Measurements from ENCODE around the gene FGF6. TPM values are rescaled to one million over a fixed set of nuclear protein-coding genes. Genes with fewer than 3 reads are reported as not detected.
"Not testable (repeated sequence)": the region's sequence is repeated elsewhere in the genome, so short reads cannot be mapped to it uniquely, and the experiment has no call there.

The FGF6 gene
- total and polyA plus RNA-seq, 5 donors from 2014 or later: not detected

GRCh38 chr12:4478933-4479332 lies 33.3 kb upstream of the FGF6 start:
- Mint-ChIP-seq H3K27ac (no peak overlapping the region), H3K36me3 (no peaks in the 10 kb centered on the region)
- no peak for ATAC-seq (ENCODE audit: low read depth in 2 of 2)

GRCh38 chr12:4477129-4477528 lies 31.5 kb upstream of the FGF6 start:
- Mint-ChIP-seq H3K9me3 (peaks cover 0 to 17% (median 5%) of the 10 kb centered on the region in 7 donors), H3K4me1 (no peaks in the 10 kb centered on the region), H3K36me3 (no peaks in the 10 kb centered on the region), H3K27me3 (peaks cover 32% of the 10 kb centered on the region), H3K4me3 (no peak overlapping the region), H3K27ac (no peak overlapping the region)
- DNase-seq (no peak), ATAC-seq (ENCODE audit: low read depth in 2 of 2) (no peak)
- H3K36me3 ChIP-seq (ENCODE audit: control insufficient read depth, insufficient read depth, low read length): no peaks in the 10 kb centered on the region
- no peak overlapping the region for H3K4me3 ChIP-seq (ENCODE audit: low read depth, low read length)
- H3K4me1 ChIP-seq (ENCODE audit: control insufficient read depth, insufficient read depth, low read length, poor library complexity, severe bottlenecking): no peaks in the 10 kb centered on the region
- peaks cover 16% of the 10 kb centered on the region for H3K27me3 ChIP-seq (ENCODE audit: control insufficient read depth, insufficient read depth, low read length)
- no peak overlapping the region for H3K27ac ChIP-seq (ENCODE audit: insufficient read depth, low read length, poor library complexity, severe bottlenecking)
- H3K9me3 ChIP-seq (ENCODE audit: control insufficient read depth in 2 of 2, low read length in 2 of 2): peaks cover 8 to 11% of the 10 kb centered on the region in 2 experiments

More at GRCh38 chr12:4478933-4479332, 33.3 kb upstream of the FGF6 start:
- Mint-ChIP-seq H3K9me3 (peaks cover 0 to 17% (median 5%) of the 10 kb centered on the region in 7 donors), H3K4me3 (no peak overlapping the region), H3K4me1 (no peaks in the 10 kb centered on the region), H3K27me3 (peaks cover 29% of the 10 kb centered on the region)
- Histone ChIP-seq H3K27ac (ENCODE audit: insufficient read depth, low read length, poor library complexity, severe bottlenecking) (no peak overlapping the region), H3K9me3 (ENCODE audit: control insufficient read depth in 2 of 2, low read length in 2 of 2) (peaks cover 8 to 11% of the 10 kb centered on the region in 2 experiments), H3K4me3 (ENCODE audit: low read depth, low read length) (no peak overlapping the region), H3K27me3 (ENCODE audit: control insufficient read depth, insufficient read depth, low read length) (peaks cover 15% of the 10 kb centered on the region), H3K4me1 (ENCODE audit: control insufficient read depth, insufficient read depth, low read length, poor library complexity, severe bottlenecking) (no peaks in the 10 kb centered on the region), H3K36me3 (ENCODE audit: control insufficient read depth, insufficient read depth, low read length) (no peaks in the 10 kb centered on the region)
- no peak for DNase-seq

- H3K27me3 Mint-ChIP-seq: peaks cover 36% of the 10 kb centered on the region
- no peak overlapping the region for H3K4me3 ChIP-seq (ENCODE audit: low read depth, low read length)
- H3K9me3 Mint-ChIP-seq: peaks cover 0 to 7% (median 0%) of the 10 kb centered on the region in 7 donors
- H3K36me3 Mint-ChIP-seq: no peaks in the 10 kb centered on the region
- H3K36me3 ChIP-seq (ENCODE audit: control insufficient read depth, insufficient read depth, low read length): no peaks in the 10 kb centered on the region
- H3K9me3 ChIP-seq (ENCODE audit: control insufficient read depth in 2 of 2, low read length in 2 of 2): no peaks in the 10 kb centered on the region
- peaks cover 13% of the 10 kb centered on the region for H3K27me3 ChIP-seq (ENCODE audit: control insufficient read depth, insufficient read depth, low read length)
- H3K4me1 Mint-ChIP-seq: no peaks in the 10 kb centered on the region
- DNase-seq: no peak
- no peak overlapping the region for H3K27ac Mint-ChIP-seq
- no peak overlapping the region for H3K27ac ChIP-seq (ENCODE audit: insufficient read depth, low read length, poor library complexity, severe bottlenecking)
- H3K4me1 ChIP-seq (ENCODE audit: control insufficient read depth, insufficient read depth, low read length, poor library complexity, severe bottlenecking): no peaks in the 10 kb centered on the region
- no peak overlapping the region for H3K4me3 Mint-ChIP-seq
- no peak for ATAC-seq (ENCODE audit: low read depth in 2 of 2)
Measured at GRCh38 chr12:4472046-4472445, 26.4 kb upstream of the FGF6 start.

GRCh38 chr12:4471256-4471655 lies 25.6 kb upstream of the FGF6 start:
- no peaks in the 10 kb centered on the region for H3K4me1 Mint-ChIP-seq
- H3K36me3 ChIP-seq (ENCODE audit: control insufficient read depth, insufficient read depth, low read length): no peaks in the 10 kb centered on the region
- no peak overlapping the region for H3K4me3 Mint-ChIP-seq

GRCh38 chr12:4468994-4469393 lies 23.4 kb upstream of the FGF6 start:
- peaks cover 0 to 2% (median 0%) of the 10 kb centered on the region in 7 donors for H3K9me3 Mint-ChIP-seq
- H3K27me3 ChIP-seq (ENCODE audit: control insufficient read depth, insufficient read depth, low read length): peaks cover 4% of the 10 kb centered on the region
- DNase-seq: no peak
- H3K27me3 Mint-ChIP-seq: peaks cover 27% of the 10 kb centered on the region
- H3K27ac Mint-ChIP-seq: no peak overlapping the region
- no peak for ATAC-seq (ENCODE audit: low read depth in 2 of 2)
- H3K36me3 Mint-ChIP-seq: no peaks in the 10 kb centered on the region
- H3K4me1 ChIP-seq (ENCODE audit: control insufficient read depth, insufficient read depth, low read length, poor library complexity, severe bottlenecking): no peaks in the 10 kb centered on the region
- no peaks in the 10 kb centered on the region for H3K36me3 ChIP-seq (ENCODE audit: control insufficient read depth, insufficient read depth, low read length)
- H3K9me3 ChIP-seq (ENCODE audit: control insufficient read depth in 2 of 2, low read length in 2 of 2): no peaks in the 10 kb centered on the region
- no peak overlapping the region for H3K4me3 Mint-ChIP-seq
- H3K27ac ChIP-seq (ENCODE audit: insufficient read depth, low read length, poor library complexity, severe bottlenecking): no peak overlapping the region
- H3K4me1 Mint-ChIP-seq: no peaks in the 10 kb centered on the region
- H3K4me3 ChIP-seq (ENCODE audit: low read depth, low read length): no peak overlapping the region

More at GRCh38 chr12:4471256-4471655, 25.6 kb upstream of the FGF6 start:
- Histone ChIP-seq H3K27me3 (ENCODE audit: control insufficient read depth, insufficient read depth, low read length) (peaks cover 13% of the 10 kb centered on the region), H3K9me3 (ENCODE audit: control insufficient read depth in 2 of 2, low read length in 2 of 2) (no peaks in the 10 kb centered on the region), H3K4me1 (ENCODE audit: control insufficient read depth, insufficient read depth, low read length, poor library complexity, severe bottlenecking) (no peaks in the 10 kb centered on the region), H3K27ac (ENCODE audit: insufficient read depth, low read length, poor library complexity, severe bottlenecking) (no peak overlapping the region), H3K4me3 (ENCODE audit: low read depth, low read length) (no peak overlapping the region)
- Mint-ChIP-seq H3K27me3 (peaks cover 36% of the 10 kb centered on the region), H3K36me3 (no peaks in the 10 kb centered on the region), H3K9me3 (peaks cover 0 to 2% (median 0%) of the 10 kb centered on the region in 7 donors), H3K27ac (no peak overlapping the region)
- no peak for DNase-seq
- no peak for ATAC-seq (ENCODE audit: low read depth in 2 of 2)

- H3K27me3 ChIP-seq (ENCODE audit: control insufficient read depth, insufficient read depth, low read length): peaks cover 2% of the 10 kb centered on the region
- DNase-seq (no peak), ATAC-seq (ENCODE audit: low read depth in 2 of 2) (no peak)
- H3K9me3 ChIP-seq (ENCODE audit: control insufficient read depth in 2 of 2, low read length in 2 of 2): no peaks in the 10 kb centered on the region
- H3K4me1 ChIP-seq (ENCODE audit: control insufficient read depth, insufficient read depth, low read length, poor library complexity, severe bottlenecking): no peaks in the 10 kb centered on the region
- H3K27ac Mint-ChIP-seq: no peak overlapping the region
- no peaks in the 10 kb centered on the region for H3K36me3 ChIP-seq (ENCODE audit: control insufficient read depth, insufficient read depth, low read length)
- H3K4me3 ChIP-seq (ENCODE audit: low read depth, low read length): no peak overlapping the region
- H3K36me3 Mint-ChIP-seq: no peaks in the 10 kb centered on the region
- no peak overlapping the region for H3K4me3 Mint-ChIP-seq
- H3K9me3 Mint-ChIP-seq: peaks cover 0 to 2% (median 0%) of the 10 kb centered on the region in 7 donors
- no peaks in the 10 kb centered on the region for H3K4me1 Mint-ChIP-seq
- peaks cover 22% of the 10 kb centered on the region for H3K27me3 Mint-ChIP-seq
- H3K27ac ChIP-seq (ENCODE audit: insufficient read depth, low read length, poor library complexity, severe bottlenecking): no peak overlapping the region
Measured at GRCh38 chr12:4460761-4461160, 15.1 kb upstream of the FGF6 start.

- H3K27ac ChIP-seq (ENCODE audit: insufficient read depth, low read length, poor library complexity, severe bottlenecking); ATAC-seq (ENCODE audit: low read depth in 2 of 2); H3K36me3 ChIP-seq (ENCODE audit: control insufficient read depth, insufficient read depth, low read length); H3K9me3 ChIP-seq (ENCODE audit: control insufficient read depth in 2 of 2, low read length in 2 of 2); H3K4me1 Mint-ChIP-seq; H3K4me3 ChIP-seq (ENCODE audit: low read depth, low read length); H3K36me3 Mint-ChIP-seq; H3K27me3 ChIP-seq (ENCODE audit: control insufficient read depth, insufficient read depth, low read length); H3K4me1 ChIP-seq (ENCODE audit: control insufficient read depth, insufficient read depth, low read length, poor library complexity, severe bottlenecking); H3K27ac Mint-ChIP-seq; H3K4me3 Mint-ChIP-seq: not testable (repeated sequence)
- peak in 1 of 3 donors; percentile 3 for DNase-seq
- Mint-ChIP-seq H3K27me3 (peaks cover 23% of the 10 kb centered on the region), H3K9me3 (peaks cover 0 to 16% (median 3%) of the 10 kb centered on the region in 7 donors)
Measured at GRCh38 chr12:4455849-4456248, 10.2 kb upstream of the FGF6 start.

- H3K36me3 Mint-ChIP-seq: peaks cover 4% of the 10 kb centered on the region
- Histone ChIP-seq H3K36me3 (ENCODE audit: control insufficient read depth, insufficient read depth, low read length) (no peaks in the 10 kb centered on the region), H3K4me3 (ENCODE audit: low read depth, low read length) (no peak overlapping the region), H3K9me3 (ENCODE audit: control insufficient read depth in 2 of 2, low read length in 2 of 2) (peaks cover 0 to 8% of the 10 kb centered on the region in 2 experiments), H3K4me1 (ENCODE audit: control insufficient read depth, insufficient read depth, low read length, poor library complexity, severe bottlenecking) (no peaks in the 10 kb centered on the region), H3K27ac (ENCODE audit: insufficient read depth, low read length, poor library complexity, severe bottlenecking) (no peak overlapping the region), H3K27me3 (ENCODE audit: control insufficient read depth, insufficient read depth, low read length) (peaks cover 9% of the 10 kb centered on the region)
- DNase-seq: no peak
- no peak overlapping the region for H3K4me3 Mint-ChIP-seq
- H3K27me3 Mint-ChIP-seq: peaks cover 26% of the 10 kb centered on the region
- no peak for ATAC-seq (ENCODE audit: low read depth in 2 of 2)
- peaks cover 0 to 16% (median 3%) of the 10 kb centered on the region in 7 donors for H3K9me3 Mint-ChIP-seq
- H3K27ac Mint-ChIP-seq: no peak overlapping the region
- H3K4me1 Mint-ChIP-seq: peaks cover 0 to 4% (median 0%) of the 10 kb centered on the region in 4 donors
Measured at GRCh38 chr12:4454315-4454860, 8.8 kb upstream of the FGF6 start.
